Hepatic stellate cell (primary cell): ENCODE results near the gene DDX41.

Source experiments
- DNase-seq: peaks from one replicate; pipeline ENCODE4 v3.0.0; 2011; ENCODE audit warnings: low spot score

Gene DDX41

DNA sequence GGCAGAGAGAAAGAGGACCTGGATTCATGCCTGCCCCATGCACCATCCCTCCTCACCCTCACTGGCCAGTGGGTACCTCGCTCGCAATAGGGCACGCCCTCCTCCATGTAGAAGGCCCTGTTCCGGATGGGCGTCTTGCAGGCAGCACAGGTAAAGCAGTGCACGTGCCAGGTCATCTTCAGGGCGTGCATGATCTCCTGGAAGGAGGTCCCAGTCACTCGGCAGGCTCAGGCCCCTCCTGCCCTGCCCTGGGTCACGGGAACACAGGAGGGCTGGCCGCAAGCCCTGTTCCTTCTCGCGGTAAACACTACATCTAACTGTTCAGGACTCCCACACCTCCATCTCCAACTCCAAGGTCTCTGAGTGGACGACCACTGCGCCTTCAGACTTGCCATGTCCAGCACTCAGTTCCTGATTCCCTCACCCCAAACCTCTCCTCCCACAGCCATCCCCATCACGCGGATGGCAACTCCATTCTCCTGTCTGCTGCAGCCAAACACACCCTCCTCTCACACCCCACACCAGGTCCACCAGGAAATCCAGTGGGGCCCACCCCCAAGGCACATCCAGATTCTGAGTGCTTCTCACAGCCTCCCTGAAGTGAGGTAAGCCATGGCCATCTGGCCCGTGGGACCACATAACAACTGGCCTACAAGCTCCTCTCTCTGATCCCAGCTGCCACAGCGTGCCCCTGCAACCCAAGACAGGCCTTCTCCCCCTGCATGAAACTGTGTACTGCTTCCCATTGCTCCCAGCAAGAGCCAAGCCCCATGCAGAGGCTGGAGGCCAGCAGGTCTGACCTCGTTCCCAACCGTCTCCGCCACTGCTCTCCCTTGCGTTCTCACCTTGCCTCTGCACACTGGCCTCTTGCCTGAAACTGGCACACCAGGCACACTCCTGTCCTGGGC is 32.5 kb downstream of the DDX41 start:
- DNase-seq = no peak

DNA sequence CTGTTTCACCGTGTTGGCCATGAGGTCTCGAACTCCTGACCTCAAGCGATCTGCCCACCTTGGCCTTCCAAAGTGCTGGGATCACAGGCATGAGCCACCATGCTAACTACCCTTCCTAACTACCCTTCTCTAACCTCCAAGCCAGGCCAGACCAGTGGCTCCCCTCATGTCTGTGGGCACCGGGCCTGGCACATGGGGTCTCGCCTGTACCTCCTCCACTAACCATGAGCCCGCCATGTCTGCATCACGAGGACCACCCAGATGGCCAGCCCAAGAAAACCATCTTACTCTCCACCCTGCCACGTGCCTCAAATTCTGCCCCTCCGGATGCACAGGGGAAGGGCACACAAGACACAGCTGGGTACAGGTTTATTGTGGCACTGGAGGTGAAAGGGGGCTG is 33.7 kb downstream of the DDX41 start:
- DNase-seq = no peak

DNA sequence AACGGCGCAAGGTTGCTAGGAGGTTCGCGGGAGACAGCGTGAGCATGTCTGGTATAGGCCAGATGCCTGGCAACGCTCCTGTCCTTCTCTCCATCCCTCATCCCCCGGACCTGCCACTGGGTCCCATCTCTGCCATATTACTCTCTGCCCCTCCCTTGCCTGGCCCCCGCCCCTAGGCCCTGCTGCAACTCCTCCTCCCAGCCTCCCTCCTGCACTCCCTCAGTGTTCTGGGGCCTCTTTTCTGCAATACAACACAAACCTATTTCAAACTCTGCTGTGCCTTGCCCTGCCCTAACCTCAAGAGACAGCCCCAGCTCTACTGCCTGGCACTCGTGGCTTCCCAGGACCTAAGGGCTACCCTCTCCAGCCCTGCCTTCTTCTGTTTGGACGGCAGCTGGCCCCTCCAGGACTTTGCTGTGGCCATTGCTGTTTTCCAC is 34.4 kb downstream of the DDX41 start:
- DNase-seq = no peak

DNA sequence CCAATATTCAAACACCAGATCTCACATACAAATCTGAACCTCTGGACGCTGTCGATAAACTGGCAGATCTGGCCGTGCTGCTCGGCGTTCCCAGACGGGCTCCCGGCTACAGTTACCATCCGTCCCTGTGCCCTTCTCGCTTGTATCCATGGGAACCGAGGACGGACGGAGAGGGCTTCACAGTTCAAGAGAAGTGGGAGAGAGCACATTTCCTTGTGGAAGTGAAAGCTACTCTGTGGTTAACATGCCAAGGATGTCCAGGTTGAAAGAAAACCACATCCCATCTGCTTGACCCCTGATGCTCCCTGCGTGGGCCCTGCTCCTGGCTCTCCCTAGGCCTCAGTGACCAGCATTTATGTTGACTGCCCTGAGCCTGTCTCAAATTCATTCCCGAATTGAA is 37.0 kb downstream of the DDX41 start:
- DNase-seq = no peak

DNA sequence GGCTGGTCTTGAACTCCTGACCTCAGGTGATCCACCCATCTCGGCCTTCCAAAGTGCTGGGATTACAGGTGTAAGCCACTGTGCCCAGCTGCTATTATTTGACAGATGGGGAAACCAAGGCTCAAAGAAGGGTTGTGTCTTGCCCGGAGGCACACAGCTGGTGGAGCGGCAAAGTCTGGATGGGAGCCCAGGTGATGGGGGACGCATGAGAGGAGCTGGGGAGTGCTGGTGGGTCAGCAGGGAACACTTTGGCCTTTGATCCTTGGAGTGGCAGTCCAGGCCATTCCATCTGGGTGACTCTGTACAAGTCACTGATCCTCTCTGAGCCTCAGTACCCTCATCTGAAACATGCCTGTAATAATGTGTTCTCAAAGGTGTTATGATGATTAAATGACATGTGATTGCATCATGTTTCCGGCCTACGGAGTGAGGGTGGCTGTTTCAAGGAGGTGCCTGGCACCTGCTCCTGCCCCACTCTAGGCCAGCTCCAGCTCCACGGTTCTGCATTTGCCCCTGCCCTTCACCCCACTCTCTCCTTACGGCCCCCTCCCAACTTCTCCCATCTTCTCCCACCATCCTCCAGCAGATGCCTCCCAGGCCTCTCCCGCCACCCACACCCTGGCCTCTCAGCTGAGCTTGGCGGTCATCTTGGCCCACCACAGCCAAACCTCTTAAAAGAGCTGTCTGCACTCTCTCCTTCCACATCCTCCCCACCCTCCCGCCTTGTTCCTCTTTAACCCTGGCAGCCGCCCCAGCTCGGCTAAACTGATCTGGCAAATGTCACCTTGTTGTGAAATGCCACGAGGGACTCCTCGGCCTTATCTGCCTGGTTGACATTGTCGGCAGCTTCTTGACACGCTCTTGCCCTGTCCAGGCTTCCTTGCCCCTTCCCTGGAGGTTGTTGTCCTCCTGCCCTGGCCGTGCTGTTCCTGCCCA is 37.8 kb downstream of the DDX41 start:
- no peak for DNase-seq

DNA sequence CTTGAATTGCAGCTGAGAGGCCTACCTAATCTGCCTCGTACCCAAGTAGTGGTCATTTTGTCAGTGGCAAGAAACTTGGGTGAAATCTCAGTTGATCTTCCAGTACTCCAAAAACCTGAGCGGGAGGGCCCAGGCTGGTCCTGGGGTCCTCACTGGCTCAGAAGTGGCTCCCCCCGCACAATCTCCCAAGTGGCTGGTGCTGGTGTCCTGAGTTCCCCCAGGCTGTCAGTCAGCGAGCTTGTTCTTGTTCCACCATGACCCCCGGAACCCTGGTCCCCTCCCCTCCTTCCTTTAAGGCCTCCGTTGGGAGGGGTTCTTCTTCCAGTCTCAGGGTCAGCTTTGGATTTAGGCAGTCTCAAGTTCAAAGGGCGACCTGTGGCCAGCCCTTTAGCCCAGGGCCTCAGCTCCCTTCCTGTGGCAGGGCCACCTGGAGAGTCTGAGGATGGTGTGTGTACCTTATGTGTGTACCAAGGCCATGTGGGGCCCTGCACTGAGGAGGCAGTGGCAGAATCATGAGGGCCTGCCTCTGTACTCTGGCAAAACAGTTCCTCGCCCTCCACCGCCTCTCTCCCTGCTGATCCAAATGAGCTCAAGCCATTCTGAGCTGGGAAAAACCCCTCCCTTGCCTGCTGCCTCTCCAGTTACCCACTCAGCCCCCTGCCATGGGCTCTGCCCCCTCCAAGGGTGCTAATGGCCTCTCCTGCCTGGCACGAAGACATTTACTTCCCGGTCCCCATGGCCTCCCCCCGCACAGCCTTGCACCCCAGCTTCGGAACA is 38.9 kb downstream of the DDX41 start:
- DNase-seq = no peak

DNA sequence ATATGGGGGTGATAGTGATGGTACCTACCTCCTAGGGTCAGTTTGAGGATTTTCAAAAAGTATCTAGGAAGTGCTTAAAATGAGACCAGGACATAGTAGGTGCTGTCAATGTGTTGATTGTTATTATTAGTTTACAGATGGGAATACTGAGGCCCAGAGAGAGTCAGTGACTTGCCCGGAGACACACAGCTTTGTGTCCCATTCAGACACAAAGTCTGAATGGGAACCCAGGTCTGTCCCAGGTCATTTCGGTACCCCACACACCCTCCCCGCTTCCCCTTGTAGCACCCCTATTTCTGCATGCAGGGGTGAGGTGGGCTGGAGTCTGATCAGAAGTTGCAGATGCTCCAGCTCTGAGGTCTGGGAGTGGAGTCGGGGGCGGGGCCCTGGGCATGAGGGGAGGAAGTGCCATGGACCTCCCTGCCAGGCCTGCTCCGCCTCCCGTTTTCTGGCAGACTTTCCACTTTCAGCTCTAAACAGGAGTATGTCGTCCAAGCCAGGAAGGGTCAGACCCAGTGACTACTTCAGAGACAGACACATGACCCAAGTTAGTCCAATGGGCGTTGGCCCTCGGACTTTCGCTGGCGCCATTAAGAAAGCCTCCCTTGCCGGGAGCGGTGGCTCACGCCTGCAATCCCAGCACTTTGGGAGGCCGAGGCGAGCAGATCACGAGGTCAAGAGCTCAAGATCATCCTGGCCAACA is 40.1 kb downstream of the DDX41 start:
- DNase-seq = peak; percentile 73

DNA sequence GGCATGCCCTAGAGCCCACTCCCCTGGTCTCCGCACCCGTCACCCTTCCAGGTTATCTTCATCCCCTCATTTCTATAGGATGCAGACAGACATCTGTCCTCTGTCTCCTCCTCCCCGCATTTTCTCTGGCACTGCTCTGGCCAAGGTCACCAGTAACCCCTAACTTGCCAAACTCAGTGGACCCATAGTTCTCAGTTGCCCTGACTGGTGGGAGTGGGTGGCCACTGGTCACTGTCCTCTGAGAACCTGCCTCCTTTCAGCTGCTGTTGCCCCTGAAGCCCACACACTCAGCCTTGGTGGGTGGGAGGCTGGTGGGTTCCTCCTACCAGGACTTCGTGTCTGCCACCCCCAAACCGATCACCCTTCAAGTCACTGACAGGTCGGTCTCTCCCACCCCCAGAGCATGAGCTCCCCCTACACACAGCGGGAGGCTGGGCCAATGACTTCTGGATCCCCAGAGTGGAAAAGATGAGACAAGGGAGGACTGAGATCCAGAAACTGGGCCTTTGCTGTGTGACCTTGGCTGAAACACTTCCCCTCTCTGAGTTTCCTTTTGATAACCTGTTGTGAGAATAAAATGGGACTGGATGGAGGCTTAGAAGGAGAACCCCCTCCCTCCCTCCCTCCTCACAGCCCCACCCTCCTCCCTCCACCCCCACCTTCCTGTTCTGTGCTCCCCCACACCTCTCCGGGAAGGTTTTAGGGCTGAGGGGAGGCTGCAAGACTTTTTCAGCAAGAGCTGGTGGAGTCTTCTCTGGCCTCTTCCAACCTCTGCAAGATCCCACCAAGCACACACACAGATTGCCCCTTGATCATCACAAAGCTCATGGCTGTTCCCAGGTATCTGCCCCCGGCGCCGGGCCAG is 41.0 kb downstream of the DDX41 start:
- DNase-seq = no peak

DNA sequence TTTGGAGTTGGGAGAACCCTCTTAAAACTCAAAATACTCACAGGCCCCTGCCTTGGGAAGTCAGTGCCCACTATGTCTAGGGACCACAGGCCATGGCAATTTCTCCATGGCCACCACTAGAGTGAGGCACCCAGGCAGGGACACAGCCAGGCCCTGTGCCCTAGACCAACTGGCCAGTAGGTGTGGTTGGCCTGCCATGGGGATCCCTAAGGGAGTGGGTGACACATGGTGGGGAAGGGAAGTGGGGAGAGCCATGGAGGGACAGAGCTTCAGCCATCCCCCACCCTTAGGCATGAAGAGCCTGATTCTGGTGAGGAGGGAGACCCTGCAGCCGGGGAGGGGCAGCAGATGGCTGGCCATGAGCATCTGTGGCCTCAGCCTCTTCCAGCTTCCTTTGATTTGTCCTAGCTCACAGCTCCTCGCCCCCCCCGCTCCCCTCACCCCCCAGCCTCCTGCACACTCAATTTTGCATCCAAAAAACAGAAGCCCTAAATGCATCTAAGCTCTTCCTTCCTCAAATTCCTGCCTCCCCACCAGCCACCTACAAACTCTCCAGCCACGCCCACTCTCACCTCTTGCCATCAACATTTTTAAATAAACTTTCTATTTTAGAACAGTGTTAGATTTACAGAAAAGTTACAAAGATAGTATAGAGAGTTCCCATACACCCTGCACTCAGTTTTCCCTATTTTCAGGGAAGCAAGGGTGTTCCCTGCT is 41.8 kb downstream of the DDX41 start:
- DNase-seq = peak; percentile 37

DNA sequence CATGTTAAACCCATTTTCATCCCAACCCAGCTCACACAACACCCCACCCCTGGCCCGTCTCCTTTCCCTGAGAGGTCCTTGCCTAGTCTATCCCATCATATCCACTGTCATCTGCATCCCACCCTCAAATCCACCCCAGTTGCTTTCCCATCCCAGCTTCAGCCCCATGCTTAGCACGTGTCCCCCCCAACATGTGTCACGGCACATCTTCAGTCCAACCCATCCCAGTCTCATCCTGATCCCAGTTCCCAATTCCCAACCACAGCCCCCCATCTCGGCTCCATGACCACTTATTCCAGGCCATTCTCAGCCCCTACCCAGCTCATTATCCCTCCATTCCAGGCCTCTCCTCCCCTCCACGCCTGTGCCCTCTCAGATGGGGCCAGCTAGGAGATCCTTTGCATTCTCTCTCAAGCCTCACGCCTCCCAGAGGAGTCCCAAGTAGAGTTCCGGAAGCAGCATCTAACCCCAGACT is 42.7 kb downstream of the DDX41 start:
- DNase-seq = peak; percentile 53

DNA sequence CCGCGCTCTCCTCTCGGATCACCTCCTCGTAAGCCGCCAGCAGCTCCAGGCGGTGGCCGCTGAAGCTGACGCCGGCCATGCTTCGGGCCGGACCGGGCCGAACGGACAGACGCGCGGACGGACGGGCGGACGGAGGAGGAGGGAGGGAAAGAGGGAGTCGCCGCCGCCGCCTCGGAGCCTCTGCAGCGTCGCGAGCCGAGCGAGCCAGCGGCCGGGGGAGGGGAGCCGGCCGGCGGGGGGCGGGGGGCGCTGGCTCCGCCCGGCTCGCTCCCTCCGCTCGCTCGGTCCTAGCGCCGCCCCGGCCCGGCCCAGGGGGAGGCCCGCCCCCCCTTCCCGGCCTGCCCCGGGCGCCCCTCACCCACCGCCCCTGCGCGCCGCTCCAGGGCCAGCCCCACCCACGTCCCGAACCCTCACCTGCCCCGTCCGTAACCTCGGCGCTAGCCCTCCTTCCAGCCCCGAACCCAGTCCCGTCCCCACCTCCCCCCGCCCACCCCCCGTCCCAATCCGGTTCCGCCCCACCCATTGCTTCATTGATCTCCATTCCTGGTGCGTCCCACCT is 43.2 kb downstream of the DDX41 start, which contains the start of gene DBN1:
Gene DBN1, minus strand, starts transcription at position 192 of the 559 bp plus-strand sequence. Its CDS starts 113 bp downstream, at position 79.
- peak; percentile 89 for DNase-seq

DNA sequence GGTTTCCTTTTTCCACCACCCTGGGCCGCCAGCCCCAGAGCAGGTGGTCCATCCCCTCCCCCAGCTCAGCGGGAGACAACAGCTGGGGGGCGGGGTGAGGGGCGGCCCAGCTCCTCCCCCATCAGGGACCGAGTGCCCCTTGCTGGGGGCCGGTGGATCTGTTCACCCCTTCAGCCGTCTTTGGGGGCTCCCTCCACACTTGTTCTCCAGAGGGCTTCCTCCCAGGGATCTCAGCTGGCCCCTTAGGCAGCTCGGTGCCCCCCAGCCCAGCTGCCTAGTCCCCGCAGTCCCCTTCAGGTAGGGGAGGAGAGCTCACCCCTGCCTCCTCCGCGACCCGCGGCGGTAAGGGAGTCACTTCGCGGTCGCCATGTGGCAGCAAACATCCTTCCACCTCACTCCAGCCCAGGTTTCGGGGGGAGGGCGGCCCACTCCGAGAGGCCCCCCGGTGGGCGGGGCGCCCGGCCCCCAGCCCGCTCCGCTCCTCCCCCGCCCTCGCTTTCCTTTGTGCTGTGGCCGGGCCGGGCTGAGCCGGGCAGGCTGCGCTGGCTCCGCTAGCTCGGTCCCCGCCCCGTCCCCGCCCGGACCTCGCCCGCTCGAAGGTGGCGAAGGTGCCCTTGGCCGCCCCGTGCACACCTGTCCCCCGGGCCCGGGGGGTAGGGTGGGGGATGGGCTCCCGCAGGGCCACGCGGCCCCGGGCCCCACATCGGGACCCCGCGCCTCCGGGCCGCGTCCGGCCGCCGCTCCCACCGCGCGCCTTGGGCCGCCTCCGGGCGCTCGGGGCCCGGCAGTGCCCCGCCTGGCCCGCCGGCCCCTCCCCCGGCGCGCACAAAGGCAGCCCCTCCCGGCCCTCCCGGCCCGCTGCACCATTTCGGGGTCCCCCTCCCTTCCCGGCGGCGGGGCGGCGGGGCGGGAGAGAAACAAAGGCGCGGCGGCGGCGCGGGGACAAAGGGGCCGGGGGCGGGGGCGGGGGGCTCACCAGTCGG is 44.0 kb downstream of the DDX41 start:
- peak; percentile 69 for DNase-seq

DNA sequence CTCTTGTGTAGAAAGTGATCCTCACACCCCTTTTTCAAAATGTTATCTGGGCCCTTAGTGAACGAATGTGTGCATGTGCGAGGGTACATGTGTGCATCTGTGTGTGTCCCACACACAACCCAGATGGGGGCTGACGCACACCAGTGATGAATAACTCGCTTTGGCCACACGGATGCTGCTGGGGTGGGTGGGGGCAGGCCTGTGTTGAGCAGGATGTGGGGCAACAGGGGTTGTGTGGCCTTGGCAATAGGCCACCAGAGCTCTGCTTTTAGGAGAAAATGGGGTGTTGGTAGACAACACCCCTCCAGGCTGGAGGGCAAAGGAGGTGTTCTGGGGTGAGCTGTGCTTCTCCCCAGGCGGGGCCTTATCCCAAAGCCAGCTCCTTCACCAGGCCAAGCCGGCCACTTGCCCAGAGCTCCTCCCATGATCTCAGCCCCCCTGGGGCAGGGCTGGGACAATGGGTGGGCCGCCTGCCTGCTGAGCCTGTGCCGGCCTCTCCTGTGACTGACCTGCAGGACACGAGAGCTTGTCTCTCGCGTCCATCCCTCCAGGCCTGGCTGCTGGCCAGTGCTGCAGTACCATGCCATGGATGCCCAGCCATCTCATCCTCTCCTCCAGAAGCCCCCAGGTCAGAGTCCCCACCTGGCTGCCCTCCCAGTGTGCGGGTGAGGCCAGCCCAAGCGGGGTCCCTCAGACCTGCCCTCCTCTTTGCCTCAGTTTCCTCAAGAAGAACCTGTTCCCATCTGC is 45.0 kb downstream of the DDX41 start:
- no peak for DNase-seq

DNA sequence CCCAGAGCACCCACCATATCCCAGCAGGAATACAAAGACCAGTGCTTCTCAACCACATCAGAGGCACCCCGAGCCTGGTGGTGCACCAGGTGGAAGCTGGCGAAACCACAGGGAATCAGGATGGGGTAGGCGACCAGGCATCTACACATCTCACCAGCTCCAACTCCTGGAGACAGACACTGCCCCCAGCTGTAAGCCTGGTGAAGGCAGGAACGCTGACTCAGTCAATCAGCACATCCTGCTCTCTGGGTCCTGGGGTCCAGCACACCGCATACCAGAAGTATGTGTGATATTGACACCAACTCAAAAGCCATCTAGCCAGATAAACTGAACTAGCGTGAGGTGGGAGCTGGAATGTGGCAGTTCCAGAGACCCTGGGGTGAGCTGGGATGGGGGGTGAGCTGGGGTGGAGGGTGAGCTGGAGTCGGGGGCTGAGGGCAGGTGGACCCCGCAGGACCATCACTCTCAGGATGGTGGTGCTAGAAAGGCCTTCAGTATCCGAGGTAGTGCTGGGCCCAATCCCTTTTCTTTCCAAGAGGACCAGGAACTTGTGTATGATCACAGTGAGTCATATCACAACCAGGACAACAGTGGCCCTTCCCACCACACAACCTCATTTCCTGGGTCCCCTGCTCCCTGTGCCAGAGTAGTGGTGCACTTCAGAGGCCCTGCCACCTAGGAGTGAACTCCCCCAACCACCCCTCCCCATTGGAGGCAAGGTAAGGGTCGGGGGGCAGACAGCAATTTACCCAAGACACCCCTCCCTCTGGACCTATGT is 45.8 kb downstream of the DDX41 start:
- peak; percentile 68 for DNase-seq

DNA sequence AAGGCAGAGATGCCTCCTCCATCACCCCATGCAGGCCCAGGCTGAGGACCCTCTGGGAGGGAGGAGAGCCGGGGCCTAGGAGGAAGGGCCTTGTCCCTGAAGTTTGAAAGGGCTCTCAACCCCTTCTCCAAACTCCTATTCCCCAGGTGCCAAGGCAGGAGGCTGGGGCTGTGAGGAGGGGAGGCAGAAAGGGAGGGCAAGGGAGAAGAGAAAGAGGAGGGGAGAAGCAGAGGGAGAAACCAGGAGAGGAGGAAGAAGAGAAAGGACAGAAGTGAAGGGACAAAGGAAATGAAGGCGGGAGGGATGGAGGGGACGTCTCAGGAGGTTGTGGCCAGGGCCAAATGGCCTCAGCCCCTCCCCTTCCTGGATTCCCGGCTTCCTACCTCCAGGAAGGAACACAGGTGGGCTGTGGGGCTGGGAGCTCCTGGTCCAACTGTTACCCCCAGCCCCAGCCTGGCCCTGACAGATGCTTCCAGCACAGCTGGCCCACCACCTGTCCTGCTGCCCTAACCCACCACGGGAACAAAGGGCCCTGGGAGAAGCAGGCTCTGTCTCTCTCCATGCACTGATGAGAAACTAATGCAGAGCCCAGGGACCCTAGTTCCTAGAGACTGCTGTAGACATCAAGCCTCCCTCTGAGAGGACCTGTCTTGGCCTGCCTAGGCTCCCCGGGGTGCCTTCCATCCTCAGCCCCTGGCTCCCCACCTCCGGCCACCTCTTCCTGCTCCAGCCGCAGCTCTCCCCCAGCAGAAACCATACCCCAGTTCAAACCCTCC is 46.8 kb downstream of the DDX41 start:
- no peak for DNase-seq
